GM21737 (cell line): ENCODE measurements around the gene HEG1.
A peak's percentile ranks its signal among the peaks of the same experiment; 100 is the strongest.
"Not testable (repeated sequence)": the region's sequence is repeated elsewhere in the genome, so short reads cannot be mapped to it uniquely, and the experiment has no call there.

ENCODE experiments used
- ATAC-seq: cut with Tn5 transposase; IDR thresholded peaks from one replicate; pipeline ENCODE4 v1.9.1; 2021; ENCODE audit warnings: mild to moderate bottlenecking, moderate library complexity; ENCODE audit not compliant: unreplicated experiment

The HEG1 gene

GRCh38 chr3:125055913-125056745 lies at the start of gene HEG1:
Gene HEG1 (minus strand): TSS chr3:125055997. CDS start chr3:125055890, 107 bp downstream.
- peak; percentile 57 for ATAC-seq

GRCh38 chr3:125105116-125105515 lies 49.3 kb upstream of the HEG1 start:
- no peak for ATAC-seq

- no peak for ATAC-seq
These were observed 48.8 kb upstream of the HEG1 start for GRCh38 chr3:125104639-125105038.

- no peak for ATAC-seq
These were observed 47.6 kb upstream of the HEG1 start for GRCh38 chr3:125103406-125103805.

DNA sequence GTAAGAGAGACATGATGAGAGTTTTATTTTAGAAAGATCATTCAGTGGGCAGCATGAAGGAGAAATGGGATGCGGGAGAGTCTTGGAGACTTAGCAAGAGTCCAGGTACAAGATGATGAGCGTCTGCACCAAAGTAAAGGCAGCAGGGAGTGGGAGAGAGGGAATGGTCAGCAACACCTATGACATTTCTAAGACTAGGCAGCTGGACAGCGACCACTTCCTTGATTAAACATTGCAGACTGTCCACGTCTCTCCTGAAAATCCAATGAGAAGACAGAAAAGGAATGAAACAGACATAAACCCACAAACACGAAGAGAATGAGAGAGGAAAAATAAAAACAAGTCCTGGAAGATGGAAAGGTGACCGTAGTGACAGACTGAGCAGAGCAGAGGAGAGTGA lies 46.7 kb upstream of the HEG1 start:
- no peak for ATAC-seq

DNA sequence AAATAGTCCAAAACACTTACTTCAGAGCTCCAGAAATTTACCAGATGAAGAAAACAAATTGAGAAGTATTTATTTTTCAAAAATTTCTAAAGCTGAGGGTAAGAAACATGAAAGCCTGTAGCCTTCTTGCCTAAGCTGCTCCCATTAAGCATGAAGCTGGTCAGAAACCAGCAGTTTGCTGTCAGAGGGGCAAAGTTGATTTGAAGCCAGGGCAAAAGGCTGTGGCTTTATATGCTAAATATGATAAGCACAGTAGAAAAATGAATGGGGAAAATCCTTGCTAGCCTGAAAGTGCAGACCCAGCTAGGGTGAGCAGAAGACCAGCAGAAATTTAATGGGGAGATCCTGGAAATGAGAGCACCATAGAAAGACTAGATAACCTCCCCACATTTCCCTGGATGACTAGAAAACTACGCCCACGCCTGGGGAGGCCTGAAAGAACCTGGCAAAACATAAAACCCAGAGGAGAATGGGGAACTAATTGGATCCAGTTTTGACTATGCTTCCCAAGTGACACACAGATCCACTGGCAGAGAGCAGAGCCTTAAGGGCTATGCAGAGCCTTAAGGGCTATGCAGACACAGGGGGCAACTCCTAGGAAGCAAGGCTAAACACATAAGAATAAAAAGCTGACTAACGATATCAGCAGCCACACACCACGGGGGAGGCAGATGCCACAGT lies 43.0 kb upstream of the HEG1 start:
- ATAC-seq, result no peak

GRCh38 chr3:125090649-125091048 lies 34.9 kb upstream of the HEG1 start:
- ATAC-seq, result no peak

DNA sequence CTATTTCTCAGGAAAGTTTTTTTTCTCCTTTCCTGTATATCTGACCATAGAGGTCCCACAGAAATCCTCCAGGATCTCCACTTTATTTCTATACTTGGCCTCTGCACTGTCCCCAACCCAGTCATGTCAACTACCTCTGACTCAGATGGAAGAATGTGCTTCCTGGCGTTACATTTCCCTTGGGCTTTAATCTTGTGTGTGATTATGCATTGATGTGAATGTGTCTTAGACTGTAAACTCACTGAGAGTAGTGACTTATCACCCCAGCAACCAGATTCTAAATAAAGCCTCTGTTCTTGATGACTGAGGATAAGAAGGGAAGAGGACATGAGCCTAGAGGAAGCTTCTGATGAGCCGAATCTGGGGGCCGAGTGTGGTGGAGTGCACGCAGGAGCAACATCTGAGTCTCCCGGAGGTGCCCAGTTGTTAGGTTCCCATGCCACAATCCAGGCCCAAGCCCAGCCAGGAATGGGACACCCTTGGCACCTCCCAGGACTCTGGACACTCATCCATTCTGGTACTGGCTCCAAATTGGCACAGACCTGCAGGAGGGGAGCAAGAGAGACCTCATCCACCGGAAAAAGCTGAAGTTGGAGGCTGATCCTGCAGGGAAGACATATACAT lies 32.1 kb upstream of the HEG1 start:
- ATAC-seq, result no peak

DNA sequence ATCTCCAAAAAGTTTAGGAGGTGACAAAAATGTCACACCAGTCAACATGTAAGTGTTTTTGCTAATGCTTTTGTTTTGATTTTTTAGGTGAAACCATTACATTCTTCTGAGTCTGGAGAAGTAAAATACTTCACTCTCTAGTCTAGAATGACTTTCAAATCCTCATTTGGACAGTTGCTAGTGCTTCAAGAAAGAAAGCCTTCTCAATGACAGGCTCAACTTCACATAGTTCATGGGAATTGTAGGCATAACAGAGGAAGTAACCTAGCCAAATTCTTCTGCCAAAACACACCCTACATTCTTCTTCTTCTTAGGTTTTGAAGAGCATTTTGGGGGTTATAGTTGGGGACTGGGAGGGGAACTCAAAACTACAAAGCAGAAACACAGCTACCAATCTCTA lies 29.4 kb upstream of the HEG1 start:
- no peak for ATAC-seq

DNA sequence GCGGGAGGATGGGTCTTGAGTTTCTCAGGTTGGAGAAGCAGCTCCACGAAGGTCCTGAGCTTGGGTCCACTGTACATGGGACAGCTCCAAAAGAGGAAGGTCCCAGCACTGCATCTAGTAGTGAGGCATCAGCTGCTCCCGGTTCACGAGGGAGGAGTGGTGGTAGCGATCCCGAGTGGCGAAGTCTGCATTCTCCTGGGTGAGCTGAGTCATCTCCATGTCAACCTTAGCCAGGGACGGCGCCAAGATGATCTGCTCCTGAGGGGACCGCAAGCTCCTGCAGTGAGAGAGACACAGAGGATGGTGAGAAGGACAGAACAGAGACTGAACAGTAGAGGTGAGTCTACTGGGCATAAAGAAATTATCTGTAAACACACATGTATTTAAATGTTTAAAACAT lies 28.0 kb upstream of the HEG1 start:
- no peak for ATAC-seq

- not testable (repeated sequence) for ATAC-seq
These were observed 26.5 kb upstream of the HEG1 start for GRCh38 chr3:125082339-125082738.

DNA sequence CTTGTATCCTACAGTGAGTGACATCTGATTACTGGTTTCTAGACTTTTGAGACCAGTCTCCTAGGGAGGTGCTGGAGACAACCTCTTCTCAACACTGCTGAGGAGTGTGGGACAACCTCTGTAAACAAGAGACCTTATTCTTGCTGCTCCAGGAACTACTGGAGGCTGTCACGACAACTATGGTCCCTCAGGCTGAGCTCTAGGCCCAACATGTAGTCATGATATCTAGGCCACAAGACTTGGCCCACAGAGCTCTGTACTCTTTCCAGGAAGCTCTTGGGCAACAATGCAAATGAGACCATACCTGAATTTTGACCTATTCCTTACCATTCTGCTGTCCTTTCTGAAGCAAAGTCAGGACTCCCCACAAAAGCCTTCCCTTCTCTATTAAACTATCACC lies 24.3 kb upstream of the HEG1 start:
- ATAC-seq, result no peak

DNA sequence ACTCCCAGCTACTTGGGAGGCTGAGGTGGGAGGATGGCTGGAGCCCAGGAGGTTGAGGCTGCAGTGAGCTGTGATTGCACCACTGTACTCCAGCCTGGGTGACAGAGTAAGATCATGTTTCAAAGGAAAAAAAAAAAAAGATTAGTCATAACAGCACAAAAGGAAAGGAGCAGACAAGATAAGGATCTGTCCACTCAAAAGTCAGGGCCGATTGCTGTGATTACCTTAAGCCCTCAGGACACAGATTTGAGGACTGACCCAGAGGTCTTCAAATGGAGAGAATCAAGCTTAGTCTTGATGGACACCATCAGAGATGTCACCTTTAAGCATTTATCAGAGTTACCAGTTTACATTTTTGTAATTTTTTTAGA lies 23.9 kb upstream of the HEG1 start:
- ATAC-seq, result no peak

- ATAC-seq, result no peak
These were observed 23.3 kb upstream of the HEG1 start for GRCh38 chr3:125078951-125079674.

GRCh38 chr3:125077864-125078263 lies 22.1 kb upstream of the HEG1 start:
- no peak for ATAC-seq

DNA sequence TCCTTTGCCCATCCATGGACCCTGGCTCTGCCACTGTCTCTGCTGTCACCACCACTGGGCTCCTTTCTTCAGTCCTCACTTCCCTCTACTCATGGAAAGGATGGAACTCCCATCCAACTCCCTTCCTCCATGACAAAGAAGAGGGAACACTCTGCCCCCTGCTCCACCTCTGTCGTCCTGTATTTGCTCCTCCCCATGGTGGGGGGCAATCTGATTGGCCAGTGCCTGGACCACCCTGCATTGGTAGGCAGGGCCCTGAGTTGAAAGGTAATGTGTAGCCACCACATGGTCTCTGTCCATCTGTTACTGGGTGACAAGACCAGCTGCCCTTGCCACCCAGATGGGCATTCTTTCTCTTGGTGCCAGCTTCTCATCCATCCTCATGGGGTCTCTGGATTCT lies 20.7 kb upstream of the HEG1 start:
- ATAC-seq, result no peak

DNA sequence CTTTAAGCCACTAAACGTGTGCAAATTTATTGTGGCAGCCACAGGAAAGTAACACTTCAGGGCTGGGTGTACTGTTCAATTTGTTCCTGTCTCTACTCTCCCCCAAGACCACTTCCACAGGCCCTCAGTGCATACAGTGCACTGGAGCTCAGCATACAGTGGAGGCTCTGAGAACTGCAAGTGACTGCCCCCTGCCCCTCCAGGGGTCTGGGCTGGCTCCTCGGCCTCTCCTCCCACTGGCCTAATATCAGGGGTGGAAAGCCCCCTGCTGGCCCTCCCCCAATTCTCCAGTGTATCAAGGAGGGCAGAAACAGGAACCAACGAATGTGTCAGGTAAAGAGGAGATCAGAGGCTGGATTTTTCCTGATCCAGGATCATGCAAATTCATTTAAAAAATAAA lies 19.9 kb upstream of the HEG1 start:
- ATAC-seq, result no peak

DNA sequence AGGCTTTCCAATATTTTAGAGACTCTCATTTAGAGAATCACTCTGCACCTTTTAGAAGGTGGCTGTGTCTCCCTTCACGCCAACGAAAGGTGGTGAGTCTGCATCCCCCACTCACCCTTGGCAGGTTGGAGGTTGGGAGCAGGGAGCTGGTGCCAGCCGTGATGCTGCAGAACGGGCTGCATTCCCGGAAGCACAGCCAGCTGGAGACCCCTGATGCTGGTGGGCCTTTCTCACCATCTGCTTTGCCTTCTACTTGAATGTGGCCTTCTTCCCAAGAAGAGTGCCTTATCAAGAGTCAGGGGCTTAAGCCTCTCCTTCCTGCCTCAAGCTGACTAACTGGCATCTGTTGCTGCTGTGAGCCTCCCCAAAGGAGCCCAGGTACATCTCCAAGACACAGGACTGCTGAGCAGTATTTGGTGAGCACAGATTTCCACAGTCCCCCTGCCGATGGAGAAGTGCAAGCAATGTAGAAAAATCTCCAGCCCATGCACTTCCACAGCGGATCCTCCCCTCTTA lies 17.7 kb upstream of the HEG1 start:
- ATAC-seq, result no peak

DNA sequence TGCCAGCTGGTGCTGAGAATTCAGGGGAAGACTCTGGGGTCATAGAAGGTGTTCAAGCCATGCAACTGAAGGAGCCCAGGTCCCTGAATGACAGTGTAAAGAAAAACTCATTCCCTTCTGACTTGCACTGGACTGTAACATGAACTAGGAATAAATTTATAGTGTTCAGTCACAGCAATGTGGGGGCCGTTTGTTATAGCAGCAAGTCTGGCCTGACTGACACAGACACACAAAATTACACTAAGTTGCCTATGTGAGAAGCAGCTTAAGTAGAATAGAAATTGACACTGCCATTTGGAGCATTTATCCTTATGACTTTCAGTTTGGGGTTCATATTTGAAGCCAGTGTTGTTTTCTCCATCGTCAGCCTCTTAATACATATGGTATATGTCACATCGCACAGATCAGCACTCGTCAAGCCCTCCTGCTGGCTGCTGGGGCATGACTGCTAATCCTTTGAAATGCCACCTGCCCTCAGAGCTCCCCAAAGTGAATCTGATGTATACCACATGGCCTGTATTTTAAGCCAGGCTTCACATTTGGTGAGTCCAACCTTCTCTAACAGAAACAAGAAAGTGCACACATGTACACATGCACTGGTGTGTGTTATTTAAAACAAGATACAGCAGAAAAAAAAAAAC lies 17.1 kb upstream of the HEG1 start:
- no peak for ATAC-seq

- no peak for ATAC-seq
These were observed 16.5 kb upstream of the HEG1 start for GRCh38 chr3:125072301-125072700.
